ENCODE results near the gene AMOT. TPM values are rescaled to one million over a fixed set of nuclear protein-coding genes. Genes with fewer than 3 reads are reported as not detected.

Gene AMOT
- total RNA-seq, 1 experiment from 2014 or later = 4.0 TPM

- CTCF ChIA-PET = no interaction called here
- TF ChIP-seq POLR2AphosphoS5 (IDR thresholded peaks at IDR 0.05; ENCODE audit: low read depth, low read length) = no peak
- no peak for TF ChIP-seq TCF7L2 (IDR thresholded peaks at IDR 0.05; ENCODE audit: low read depth, low read length)
- no peak for TF ChIP-seq SIN3A (IDR thresholded peaks at IDR 0.05; ENCODE audit: borderline replicate concordance, insufficient read depth, low read depth, low read length)
- no peak for TF ChIP-seq REST (IDR thresholded peaks at IDR 0.05; ENCODE audit: insufficient read depth in 1 of 2, low read depth in 2 of 2, low read length in 1 of 2)
- TF ChIP-seq, protein P1, sequence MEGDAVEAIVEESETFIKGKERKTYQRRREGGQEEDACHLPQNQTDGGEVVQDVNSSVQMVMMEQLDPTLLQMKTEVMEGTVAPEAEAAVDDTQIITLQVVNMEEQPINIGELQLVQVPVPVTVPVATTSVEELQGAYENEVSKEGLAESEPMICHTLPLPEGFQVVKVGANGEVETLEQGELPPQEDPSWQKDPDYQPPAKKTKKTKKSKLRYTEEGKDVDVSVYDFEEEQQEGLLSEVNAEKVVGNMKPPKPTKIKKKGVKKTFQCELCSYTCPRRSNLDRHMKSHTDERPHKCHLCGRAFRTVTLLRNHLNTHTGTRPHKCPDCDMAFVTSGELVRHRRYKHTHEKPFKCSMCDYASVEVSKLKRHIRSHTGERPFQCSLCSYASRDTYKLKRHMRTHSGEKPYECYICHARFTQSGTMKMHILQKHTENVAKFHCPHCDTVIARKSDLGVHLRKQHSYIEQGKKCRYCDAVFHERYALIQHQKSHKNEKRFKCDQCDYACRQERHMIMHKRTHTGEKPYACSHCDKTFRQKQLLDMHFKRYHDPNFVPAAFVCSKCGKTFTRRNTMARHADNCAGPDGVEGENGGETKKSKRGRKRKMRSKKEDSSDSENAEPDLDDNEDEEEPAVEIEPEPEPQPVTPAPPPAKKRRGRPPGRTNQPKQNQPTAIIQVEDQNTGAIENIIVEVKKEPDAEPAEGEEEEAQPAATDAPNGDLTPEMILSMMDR (IDR thresholded peaks at IDR 0.05) = no peak
- ATAC-seq (no peak), DNase-seq (ENCODE audit: low read depth, low spot score) (no peak)
- no peak overlapping the region for H3K4me3 ChIP-seq (ENCODE audit: low read depth in 2 of 2, low read length in 2 of 2)
- no peaks in the 10 kb centered on the region for H3K36me3 ChIP-seq (ENCODE audit: control insufficient read depth, insufficient read depth, low read length)
- H3K27me3 ChIP-seq (ENCODE audit: control insufficient read depth, insufficient read depth, low read length) = no peaks in the 10 kb centered on the region
- intact Hi-C loops (cut with micrococcal nuclease; ENCODE audit: unreplicated experiment) = no loop called here
- no TSS peak for BruUV-seq (replicated peaks)
- POLR2A ChIA-PET = no interaction called here
- no peaks in the 10 kb centered on the region for H3K4me1 ChIP-seq (ENCODE audit: control insufficient read depth, insufficient read depth, low read length)
- no peaks in the 10 kb centered on the region for H3K9me3 ChIP-seq (ENCODE audit: control insufficient read depth, insufficient read depth, low read depth, low read length)
- H3K27ac ChIP-seq (ENCODE audit: low read length) = no peak overlapping the region
- in situ Hi-C loops (cut with HindIII; ENCODE audit: low pct_unique_long_range_greater_than_20kb, low sequenced_read_pairs) = no loop called here
Measured at GRCh38 chrX:112786076-112786475, 54.6 kb downstream of the AMOT start.

- intact Hi-C loops (cut with micrococcal nuclease; ENCODE audit: unreplicated experiment) (no loop called here), in situ Hi-C loops (cut with HindIII; ENCODE audit: low pct_unique_long_range_greater_than_20kb, low sequenced_read_pairs) (no loop called here)
- no peak for TF ChIP-seq SIN3A (IDR thresholded peaks at IDR 0.05; ENCODE audit: borderline replicate concordance, insufficient read depth, low read depth, low read length)
- TF ChIP-seq, protein P1 (IDR thresholded peaks at IDR 0.05) = no peak
- no peak for TF ChIP-seq REST (IDR thresholded peaks at IDR 0.05; ENCODE audit: insufficient read depth in 1 of 2, low read depth in 2 of 2, low read length in 1 of 2)
- no peak for DNase-seq (ENCODE audit: low read depth, low spot score)
- ChIA-PET POLR2A (no interaction called here), CTCF (no interaction called here)
- Histone ChIP-seq H3K27ac (ENCODE audit: low read length) (no peak overlapping the region), H3K4me1 (ENCODE audit: control insufficient read depth, insufficient read depth, low read length) (no peaks in the 10 kb centered on the region), H3K36me3 (ENCODE audit: control insufficient read depth, insufficient read depth, low read length) (no peaks in the 10 kb centered on the region), H3K27me3 (ENCODE audit: control insufficient read depth, insufficient read depth, low read length) (no peaks in the 10 kb centered on the region), H3K9me3 (ENCODE audit: control insufficient read depth, insufficient read depth, low read depth, low read length) (no peaks in the 10 kb centered on the region), H3K4me3 (ENCODE audit: low read depth in 2 of 2, low read length in 2 of 2) (no peak overlapping the region)
- ATAC-seq = no peak
- BruUV-seq (replicated peaks) = no TSS peak
Measured at GRCh38 chrX:112785344-112785743, 55.3 kb downstream of the AMOT start.

Measured in Panc1 (cell line).